Muscle of leg (tissue), 11 donors: ENCODE measurements around the gene TNP2. TPM values are rescaled to one million over a fixed set of nuclear protein-coding genes. Genes with fewer than 3 reads are reported as not detected.

Experiments used
- DNase-seq: peaks from one replicate; pipeline ENCODE4 v3.0.0; 2013
- H3K27ac ChIP-seq: one replicate; pipeline ENCODE4 v1.5.1; 2013; ENCODE audit warnings: mild to moderate bottlenecking, low read length, control low read depth
- H3K27me3 ChIP-seq: one replicate; pipeline ENCODE4 v1.6.1; 2013; ENCODE audit warnings: low read length; ENCODE audit not compliant: control insufficient read depth, insufficient read depth
- H3K36me3 ChIP-seq: one replicate; pipeline ENCODE4 v1.6.1; 2013; ENCODE audit warnings: low read length; ENCODE audit not compliant: control insufficient read depth, insufficient read depth
- H3K4me1 ChIP-seq: one replicate; pipeline ENCODE4 v1.6.1; 2013; ENCODE audit warnings: low read length; ENCODE audit not compliant: control insufficient read depth, insufficient read depth
- H3K4me3 ChIP-seq: one replicate; pipeline ENCODE4 v1.5.1; 2013; ENCODE audit warnings: low read length, control low read depth
- H3K9me3 ChIP-seq: replicated peaks from 2 replicates; pipeline ENCODE4 v1.6.1; 2013; ENCODE audit warnings: low read depth, low read length; ENCODE audit not compliant: control insufficient read depth
- WGBS: methylation state at CpG from one replicate; pipeline ENCODE4 v1.1.5; 2013; ENCODE audit warnings: missing lambda C conversion rate; ENCODE audit not compliant: insufficient coverage; 5-methylcytosine and 5-hydroxymethylcytosine counted together
- polyA plus RNA-seq, 8 donors: library from polyadenylated mRNA; unstranded; fragments of 120-200 nt; gene quantifications; one replicate each; pipeline versions ENCODE4 v1.2.1 to v1.2.3, GENCODE V29; 2013; ENCODE audit warnings: inconsistent platforms in 1 of 8, low replicate concordance in 1 of 8; ENCODE audit not compliant: insufficient read length in 8 of 8, insufficient read depth in 1 of 8
- total RNA-seq: library from RNA; stranded (reverse); fragments of 120-200 nt; gene quantifications from one replicate; pipeline ENCODE4 v1.2.4, GENCODE V29; 2013

TNP2 gene
- total and polyA plus RNA-seq, 9 donors = not detected

- no peaks in the 10 kb centered on the region for H3K9me3 ChIP-seq
- H3K4me3 ChIP-seq = no peak within 1 kb of the TSS
- DNase-seq = no peak
- no peaks in the 10 kb centered on the region for H3K36me3 ChIP-seq
- H3K4me1 ChIP-seq = no peaks in the 10 kb centered on the region
- 89% methylated on average over 25 of the region's 26 CpGs for WGBS
- peaks cover 2% of the 10 kb centered on the region for H3K27me3 ChIP-seq
- no peak within 1 kb of the TSS for H3K27ac ChIP-seq
Observed at GRCh38 chr16:11276143-11276895, 7.2 kb upstream of the TNP2 start, which contains the start of gene PRM2. PRM2 (minus strand) TSS chr16:11276480; CDS start chr16:11276370, 110 bp downstream.

- Histone ChIP-seq H3K27me3 (peaks cover 2% of the 10 kb centered on the region), H3K4me1 (no peaks in the 10 kb centered on the region), H3K4me3 (no peak overlapping the region), H3K9me3 (no peaks in the 10 kb centered on the region), H3K27ac (no peak overlapping the region), H3K36me3 (no peaks in the 10 kb centered on the region)
- DNase-seq = no peak
- 90% methylated on average over 4 of the region's 7 CpGs for WGBS
Observed at GRCh38 chr16:11274964-11275363, 5.8 kb upstream of the TNP2 start.

- Histone ChIP-seq H3K36me3 (no peaks in the 10 kb centered on the region), H3K4me1 (no peaks in the 10 kb centered on the region), H3K27ac (no peak overlapping the region), H3K4me3 (no peak overlapping the region), H3K27me3 (peaks cover 2% of the 10 kb centered on the region), H3K9me3 (no peaks in the 10 kb centered on the region)
- DNase-seq = no peak
- 9% methylated on average over 1 of the region's 3 CpGs for WGBS
Observed at GRCh38 chr16:11273721-11274324, 4.7 kb upstream of the TNP2 start.

- H3K4me3 ChIP-seq = no peak within 1 kb of the TSS
- DNase-seq = no peak
- WGBS = 53% methylated on average over 20 of the region's 30 CpGs
- H3K27me3 ChIP-seq = peaks cover 2% of the 10 kb centered on the region
- H3K4me1 ChIP-seq = no peaks in the 10 kb centered on the region
- H3K36me3 ChIP-seq = no peaks in the 10 kb centered on the region
- no peaks in the 10 kb centered on the region for H3K9me3 ChIP-seq
- no peak within 1 kb of the TSS for H3K27ac ChIP-seq
Observed at GRCh38 chr16:11272921-11273720, 4.0 kb upstream of the TNP2 start, which contains the start of gene PRM3. PRM3 (minus strand) TSS chr16:11273629; CDS start chr16:11273595, 34 bp downstream.

- H3K27me3 ChIP-seq = peaks cover 2% of the 10 kb centered on the region
- 80% methylated on average over 4 of the region's 6 CpGs for WGBS
- H3K36me3 ChIP-seq = no peaks in the 10 kb centered on the region
- no peak overlapping the region for H3K27ac ChIP-seq
- H3K9me3 ChIP-seq = no peaks in the 10 kb centered on the region
- no peak for DNase-seq
- H3K4me1 ChIP-seq = no peaks in the 10 kb centered on the region
- H3K4me3 ChIP-seq = no peak overlapping the region
Observed at GRCh38 chr16:11272484-11272883, 3.4 kb upstream of the TNP2 start.

GRCh38 chr16:11271610-11272009 lies 2.5 kb upstream of the TNP2 start:
- Histone ChIP-seq H3K36me3 (no peaks in the 10 kb centered on the region), H3K4me1 (no peaks in the 10 kb centered on the region), H3K4me3 (no peak overlapping the region), H3K9me3 (no peaks in the 10 kb centered on the region), H3K27me3 (peaks cover 2% of the 10 kb centered on the region), H3K27ac (no peak overlapping the region)
- no peak for DNase-seq
- WGBS = 92% methylated on average over 10 of the region's 10 CpGs

- DNase-seq = no peak
- Histone ChIP-seq H3K27ac (no peak overlapping the region), H3K36me3 (no peaks in the 10 kb centered on the region), H3K4me1 (no peaks in the 10 kb centered on the region), H3K4me3 (no peak overlapping the region), H3K27me3 (peaks cover 2% of the 10 kb centered on the region), H3K9me3 (no peaks in the 10 kb centered on the region)
- WGBS = no CpG with 5 or more reads among the region's 2 CpGs
Observed at GRCh38 chr16:11270602-11271162, 1.6 kb upstream of the TNP2 start.

GRCh38 chr16:11265124-11265523 lies 4.0 kb downstream of the TNP2 start:
- H3K27ac ChIP-seq = no peak overlapping the region
- DNase-seq = no peak
- no peak overlapping the region for H3K4me3 ChIP-seq
- no peaks in the 10 kb centered on the region for H3K4me1 ChIP-seq
- no peaks in the 10 kb centered on the region for H3K27me3 ChIP-seq
- 90% methylated on average over 4 of the region's 7 CpGs for WGBS
- H3K9me3 ChIP-seq = no peaks in the 10 kb centered on the region
- H3K36me3 ChIP-seq = no peaks in the 10 kb centered on the region

- Histone ChIP-seq H3K27ac (no peak overlapping the region), H3K27me3 (no peaks in the 10 kb centered on the region), H3K4me1 (peaks cover 2% of the 10 kb centered on the region), H3K4me3 (no peak overlapping the region), H3K9me3 (no peaks in the 10 kb centered on the region), H3K36me3 (no peaks in the 10 kb centered on the region)
- WGBS = no CpG with 5 or more reads among the region's 9 CpGs
- DNase-seq = no peak
Observed at GRCh38 chr16:11264155-11264832, 4.8 kb downstream of the TNP2 start.
